Caco-2 (cell line): ENCODE results near the gene TAC4. TPM values are rescaled to one million over a fixed set of nuclear protein-coding genes. Genes with fewer than 3 reads are reported as not detected.
A peak's percentile ranks its signal among the peaks of the same experiment; 100 is the strongest.

Experiments
- BruUV-seq: library from RNA; stranded (reverse); fragments of 400-500 nt; replicated peaks from 2 replicates; lab custom pipeline; 2021; lab: Mats Ljungman, UMichigan
- CTCF ChIA-PET: fragments of 300-600 bp; sonication (Branson Sonifier 250); formaldehyde crosslinking; loops from one replicate; lab custom pipeline; 2022; ENCODE audit warnings: antibody characterized with exemption; lab: Charles Lee
- POLR2A ChIA-PET: fragments of 300-600 bp; sonication (Branson Sonifier 250); formaldehyde crosslinking; loops from one replicate; lab custom pipeline; 2022; ENCODE audit warnings: antibody characterized with exemption; lab: Charles Lee
- DNase-seq, 2 experiments: peaks; one replicate each; pipeline versions ENCODE4 v3.0.0 to v3.0.0-alpha.2; 2020 to 2022
- H3K27me3 ChIP-seq: replicated peaks from 2 replicates; pipeline ENCODE4 v1.6.0; 2011; ENCODE audit warnings: low read length; ENCODE audit not compliant: control insufficient read depth, insufficient read depth
- H3K36me3 ChIP-seq: 2 replicates; pipeline ENCODE4 v1.5.1; 2011; ENCODE audit warnings: low read length; ENCODE audit not compliant: control insufficient read depth, insufficient read depth
- H3K4me1 ChIP-seq: fragments of 250-450 bp; sonication (Bioruptor Pico); 2 replicates; pipeline ENCODE4 v1.5.1; 2020; ENCODE audit warnings: mild to moderate bottlenecking
- H3K4me3 ChIP-seq: 2 replicates; pipeline ENCODE4 v1.5.1; 2011; ENCODE audit warnings: low read depth, mild to moderate bottlenecking, control low read depth, low read length
- H3K9me3 ChIP-seq: fragments of 250-450 bp; sonication (Bioruptor Pico); 2 replicates; pipeline ENCODE4 v1.5.1; 2020; ENCODE audit warnings: mild to moderate bottlenecking, moderate library complexity
- H3K27ac Mint-ChIP-seq: one replicate; pipeline ENCODE4 v1.8.0; 2022; ENCODE audit warnings: mixed read lengths; ENCODE audit not compliant: unreplicated experiment
- H3K27me3 Mint-ChIP-seq: one replicate; pipeline ENCODE4 v1.8.0; 2022; ENCODE audit warnings: mixed read lengths; ENCODE audit not compliant: insufficient read depth, unreplicated experiment
- H3K36me3 Mint-ChIP-seq: one replicate; pipeline ENCODE4 v1.8.0; 2022; ENCODE audit warnings: mild to moderate bottlenecking, mixed read lengths; ENCODE audit not compliant: insufficient read depth, unreplicated experiment
- H3K4me1 Mint-ChIP-seq: one replicate; pipeline ENCODE4 v1.8.0; 2022; ENCODE audit warnings: low read depth, mixed read lengths; ENCODE audit not compliant: unreplicated experiment
- H3K4me3 Mint-ChIP-seq: one replicate; pipeline ENCODE4 v1.8.0; 2022; ENCODE audit warnings: mild to moderate bottlenecking, moderate library complexity, mixed read lengths; ENCODE audit not compliant: unreplicated experiment
- H3K9me3 Mint-ChIP-seq: one replicate; pipeline ENCODE4 v1.8.0; 2022; ENCODE audit warnings: mixed read lengths; ENCODE audit not compliant: unreplicated experiment
- intact Hi-C: fragments of 100-400 bp; cut with micrococcal nuclease; formaldehyde crosslinking; loops from one replicate; pipeline ENCODE4 v1.10.0; 2022; ENCODE audit not compliant: unreplicated experiment
- total RNA-seq: library from RNA; stranded (reverse); gene quantifications from 2 replicates; pipeline ENCODE4 v1.2.3, GENCODE V29; 2022
- TF ChIP-seq, protein P1 (sequence below), 2 experiments: fragments of 200-600 bp in 1 of 2; IDR thresholded peaks; 1 replicate in 1 of 2; 2 replicates in 1 of 2; pipeline versions ENCODE4 v1.5.1 to v1.8.0; 2011 to 2022; ENCODE audit warnings: antibody characterized with exemption in 1 of 2, control low read depth in 1 of 2, inconsistent platforms in 1 of 2, low read depth in 1 of 2, low read length in 1 of 2, mild to moderate bottlenecking in 1 of 2, moderate library complexity in 1 of 2; ENCODE audit not compliant: insufficient read depth in 1 of 2, severe bottlenecking in 1 of 2, unreplicated experiment in 1 of 2

The TAC4 gene
- total RNA-seq, 1 experiment from 2014 or later, result 17.1 TPM

DNA sequence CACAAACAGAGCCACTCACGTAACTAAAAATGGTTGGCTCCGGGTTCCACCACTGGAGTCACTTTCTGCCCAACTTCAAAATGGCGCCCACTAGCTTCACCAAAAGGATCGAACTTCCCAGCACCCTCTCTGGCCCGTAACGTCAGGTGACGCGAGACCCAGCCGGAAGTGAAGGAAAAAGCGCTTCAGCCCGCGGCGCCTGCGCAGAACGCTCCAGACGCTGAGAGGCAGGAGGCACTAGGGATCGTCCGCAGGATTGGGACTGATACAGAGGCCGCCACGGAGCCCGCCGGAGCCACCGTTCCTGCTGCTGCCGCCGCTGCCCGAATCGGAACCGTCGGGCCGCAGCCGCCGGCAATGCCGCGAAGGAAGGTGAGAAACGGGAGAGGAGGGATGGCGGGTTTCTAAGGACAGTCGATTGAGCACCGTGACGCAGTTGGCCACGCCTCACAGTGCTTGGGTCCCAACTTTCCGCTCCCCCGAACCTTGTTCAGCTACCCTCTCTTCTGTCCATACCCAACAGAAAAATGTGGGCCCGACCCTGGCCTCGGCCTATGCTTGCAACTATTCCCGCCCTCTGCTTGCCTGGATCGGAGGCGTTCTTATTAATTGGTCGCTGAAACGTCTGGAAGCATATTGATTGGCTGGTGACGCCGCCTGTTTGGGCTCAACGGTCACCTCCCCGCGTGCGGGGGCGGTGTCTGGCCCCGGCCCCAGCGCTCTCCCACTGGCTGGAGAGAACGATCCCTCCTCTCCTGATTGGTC, 59.2 kb downstream of the TAC4 start, which contains the start of gene KAT7:
KAT7 (plus strand) TSS at position 204 of the 765 bp plus-strand sequence; CDS start at position 358, 154 bp downstream.
- Mint-ChIP-seq H3K9me3 (no peaks in the 10 kb centered on the region), H3K27me3 (peaks cover 4% of the 10 kb centered on the region), H3K4me3 (peak within 1 kb of the TSS; percentile 90), H3K27ac (peak within 1 kb of the TSS; percentile 96), H3K4me1 (peaks cover 21% of the 10 kb centered on the region), H3K36me3 (peaks cover 56% of the 10 kb centered on the region)
- peak within 1 kb of the TSS; percentile 78 for H3K4me3 ChIP-seq
- ChIA-PET POLR2A (interaction anchor here (0.5 to 2.2 kb wide), 25 partner anchors 10 to 969 kb away, joined by 3 to 88 read pairs (median 4); partner anchors contain the start of genes FAM117A, LUC7L3, PHB1 and SLC35B1), CTCF (interaction anchor here (0.6 to 1.1 kb wide), 7 partner anchors 10 to 306 kb away, joined by 3 to 9 read pairs (median 5); partner anchors contain the start of genes FAM117A and SLC35B1)
- TF ChIP-seq, protein P1, sequence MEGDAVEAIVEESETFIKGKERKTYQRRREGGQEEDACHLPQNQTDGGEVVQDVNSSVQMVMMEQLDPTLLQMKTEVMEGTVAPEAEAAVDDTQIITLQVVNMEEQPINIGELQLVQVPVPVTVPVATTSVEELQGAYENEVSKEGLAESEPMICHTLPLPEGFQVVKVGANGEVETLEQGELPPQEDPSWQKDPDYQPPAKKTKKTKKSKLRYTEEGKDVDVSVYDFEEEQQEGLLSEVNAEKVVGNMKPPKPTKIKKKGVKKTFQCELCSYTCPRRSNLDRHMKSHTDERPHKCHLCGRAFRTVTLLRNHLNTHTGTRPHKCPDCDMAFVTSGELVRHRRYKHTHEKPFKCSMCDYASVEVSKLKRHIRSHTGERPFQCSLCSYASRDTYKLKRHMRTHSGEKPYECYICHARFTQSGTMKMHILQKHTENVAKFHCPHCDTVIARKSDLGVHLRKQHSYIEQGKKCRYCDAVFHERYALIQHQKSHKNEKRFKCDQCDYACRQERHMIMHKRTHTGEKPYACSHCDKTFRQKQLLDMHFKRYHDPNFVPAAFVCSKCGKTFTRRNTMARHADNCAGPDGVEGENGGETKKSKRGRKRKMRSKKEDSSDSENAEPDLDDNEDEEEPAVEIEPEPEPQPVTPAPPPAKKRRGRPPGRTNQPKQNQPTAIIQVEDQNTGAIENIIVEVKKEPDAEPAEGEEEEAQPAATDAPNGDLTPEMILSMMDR (IDR thresholded peaks at IDR 0.05; ENCODE audit: insufficient read depth in 1 of 2, low read depth in 1 of 2, low read length in 1 of 2, severe bottlenecking in 1 of 2, unreplicated experiment in 1 of 2), result peak in 1 of 2 experiments; percentile 31
- H3K36me3 ChIP-seq, result peaks cover 9% of the 10 kb centered on the region
- intact Hi-C loops, result loop anchor here (1.0 kb wide), 2 partner anchors 24 to 80 kb away; partner anchors contain the start of gene FAM117A
- no peaks in the 10 kb centered on the region for H3K9me3 ChIP-seq
- peaks cover 13% of the 10 kb centered on the region for H3K4me1 ChIP-seq
- DNase-seq, result peak; percentile 100
- BruUV-seq, result TSS peak; percentile 74
- H3K27me3 ChIP-seq, result no peaks in the 10 kb centered on the region

Other genes starting within 250 kb of the TAC4 start
- 70.2 and 78.4 TPM in 2 replicates for gene SPOP, start 170.0 kb downstream of the TAC4 start, total RNA-seq
- 228 and 232 TPM in 2 replicates for gene SLC35B1, start 140.1 kb downstream of the TAC4 start, total RNA-seq
- gene FAM117A, start 83.9 kb downstream of the TAC4 start, total RNA-seq, result 36.8 and 41.5 TPM in 2 replicates
- gene KAT7, start 59.4 kb downstream of the TAC4 start, total RNA-seq, result 131 and 137 TPM in 2 replicates
- gene DLX4, start 121.1 kb upstream of the TAC4 start, total RNA-seq, result 27.0 and 33.1 TPM in 2 replicates
- gene DLX3, start 147.2 kb upstream of the TAC4 start, total RNA-seq, result 3.9 and 4.9 TPM in 2 replicates
- 10.4 and 14.7 TPM in 2 replicates for gene ITGA3, start 208.0 kb upstream of the TAC4 start, total RNA-seq
- gene PDK2, start 247.3 kb upstream of the TAC4 start, total RNA-seq, result 10.5 and 15.2 TPM in 2 replicates